ENCODE measurements around the gene IQSEC1. TPM values are rescaled to one million over a fixed set of nuclear protein-coding genes. Genes with fewer than 3 reads are reported as not detected.

IQSEC1 gene
- total RNA-seq, 1 donor: 22.1 TPM

DNA sequence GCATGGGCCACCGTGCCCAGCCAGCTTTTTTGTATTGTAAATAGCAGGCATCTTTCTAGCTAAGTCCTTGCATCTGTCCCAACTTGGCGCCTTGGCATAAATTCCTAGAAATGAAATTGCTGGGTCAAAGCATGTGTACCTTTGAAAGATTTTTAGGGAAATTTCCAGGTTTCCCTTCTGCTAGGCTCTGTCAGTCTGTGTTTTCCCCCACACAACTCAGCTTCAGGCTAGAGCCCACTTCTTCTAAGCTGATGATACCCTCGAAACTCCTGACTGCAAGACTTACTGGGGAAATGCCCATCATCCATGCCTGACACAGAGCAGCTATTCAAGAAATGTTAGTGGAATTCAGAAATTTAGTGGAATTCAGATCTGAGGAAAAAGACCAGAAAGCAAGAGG lies 221.0 kb downstream of the IQSEC1 start:
- H3K4me3 ChIP-seq (ENCODE audit: insufficient read depth, low read length): no peak overlapping the region
- H4K20me1 ChIP-seq (ENCODE audit: insufficient read depth, low read length): no peaks in the 10 kb centered on the region
- no peak for DNase-seq (ENCODE audit: insufficient read length, low spot score, missing footprints)
- no peak overlapping the region for H3K4me2 ChIP-seq (ENCODE audit: insufficient read depth, low read length)
- TF ChIP-seq, protein P1, sequence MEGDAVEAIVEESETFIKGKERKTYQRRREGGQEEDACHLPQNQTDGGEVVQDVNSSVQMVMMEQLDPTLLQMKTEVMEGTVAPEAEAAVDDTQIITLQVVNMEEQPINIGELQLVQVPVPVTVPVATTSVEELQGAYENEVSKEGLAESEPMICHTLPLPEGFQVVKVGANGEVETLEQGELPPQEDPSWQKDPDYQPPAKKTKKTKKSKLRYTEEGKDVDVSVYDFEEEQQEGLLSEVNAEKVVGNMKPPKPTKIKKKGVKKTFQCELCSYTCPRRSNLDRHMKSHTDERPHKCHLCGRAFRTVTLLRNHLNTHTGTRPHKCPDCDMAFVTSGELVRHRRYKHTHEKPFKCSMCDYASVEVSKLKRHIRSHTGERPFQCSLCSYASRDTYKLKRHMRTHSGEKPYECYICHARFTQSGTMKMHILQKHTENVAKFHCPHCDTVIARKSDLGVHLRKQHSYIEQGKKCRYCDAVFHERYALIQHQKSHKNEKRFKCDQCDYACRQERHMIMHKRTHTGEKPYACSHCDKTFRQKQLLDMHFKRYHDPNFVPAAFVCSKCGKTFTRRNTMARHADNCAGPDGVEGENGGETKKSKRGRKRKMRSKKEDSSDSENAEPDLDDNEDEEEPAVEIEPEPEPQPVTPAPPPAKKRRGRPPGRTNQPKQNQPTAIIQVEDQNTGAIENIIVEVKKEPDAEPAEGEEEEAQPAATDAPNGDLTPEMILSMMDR (IDR thresholded peaks at IDR 0.05; ENCODE audit: extremely low read depth, low read depth, low read length): no peak
- no peaks in the 10 kb centered on the region for H3K4me1 ChIP-seq (ENCODE audit: insufficient read depth, low read length)
- H3K27ac ChIP-seq (ENCODE audit: low read depth, low read length): no peak overlapping the region
- H3K27me3 ChIP-seq (ENCODE audit: insufficient read depth, low read length): peaks cover 27% of the 10 kb centered on the region
- no peak overlapping the region for H2AFZ ChIP-seq (ENCODE audit: low read length)
- no peaks in the 10 kb centered on the region for H3K79me2 ChIP-seq (ENCODE audit: insufficient read depth, low read length)
- no peaks in the 10 kb centered on the region for H3K9me3 ChIP-seq (ENCODE audit: low read depth, low read length)
- H3K36me3 ChIP-seq (ENCODE audit: insufficient read depth, low read length): no peaks in the 10 kb centered on the region

Small RNA genes lying within 50 kb of the gene (small RNA-seq; reads per million reads assigned to genes)
- not detected for gene AC034198.1
- not detected for gene AC069271.1

Other genes with a start within 250 kb of the IQSEC1 start
- gene RPL32, start 231.9 kb downstream of the IQSEC1 start, total RNA-seq: 524 and 1,095 TPM in 2 replicates